ENCODE measurements around the gene LYRM1. TPM values are rescaled to one million over a fixed set of nuclear protein-coding genes. Genes with fewer than 3 reads are reported as not detected.
A peak's percentile ranks its signal among the peaks of the same experiment; 100 is the strongest.

Gene LYRM1
- total and polyA plus RNA-seq, 2 of the 4 experiments (the other 2 are of a cell fraction), result 19.0 to 35.0 TPM

DNA sequence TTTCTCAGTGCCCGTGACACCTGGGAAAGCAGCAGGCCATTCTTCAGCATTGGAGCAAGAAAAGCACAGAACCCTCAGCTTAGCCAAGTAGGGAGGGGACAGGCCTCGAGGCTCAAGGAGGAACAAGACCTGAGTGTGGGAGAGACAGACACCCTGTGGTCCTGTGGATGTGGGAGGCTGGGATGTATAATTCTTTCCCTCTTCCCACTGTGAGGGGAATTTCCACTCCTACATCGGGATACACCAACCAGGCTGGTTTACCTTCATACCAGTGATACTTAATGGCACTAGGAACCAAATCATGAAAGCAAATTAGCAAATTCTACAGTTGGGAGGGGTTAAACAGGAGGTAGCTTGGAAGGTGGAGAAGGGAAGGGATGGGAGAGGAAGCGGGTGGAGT lies 41.7 kb downstream of the LYRM1 start:
- in situ Hi-C loops (cut with MboI; ENCODE audit: low sequenced_read_pairs) (no loop called here), intact Hi-C loops (cut with micrococcal nuclease) (no loop called here), dilution Hi-C loops (cut with HindIII; ENCODE audit: low sequenced_read_pairs, unreplicated experiment) (no loop called here)
- no peak overlapping the region for H4K5ac ChIP-seq (ENCODE audit: low read depth, low read length)
- no peak overlapping the region for H3K4me3 ChIP-seq (ENCODE audit: insufficient read depth, low read depth, low read length)
- H3K27me3 ChIP-seq (ENCODE audit: control insufficient read depth, insufficient read depth, low read length), result no peaks in the 10 kb centered on the region
- no peaks in the 10 kb centered on the region for H4K20me1 ChIP-seq (ENCODE audit: insufficient read depth, low read length)
- H3K27ac ChIP-seq (ENCODE audit: insufficient read depth, low read length), result no peak overlapping the region
- no peak overlapping the region for H2BK5ac ChIP-seq (ENCODE audit: low read depth, low read length, poor library complexity, severe bottlenecking)
- H3K18ac ChIP-seq (ENCODE audit: low read depth, low read length), result no peak overlapping the region
- ATAC-seq (ENCODE audit: low read depth) (no peak), DNase-seq (no peak)
- no peak for TF ChIP-seq CEBPB (IDR thresholded peaks at IDR 0.05; ENCODE audit: low read depth, low read length)
- no peak for TF ChIP-seq MAFK (IDR thresholded peaks at IDR 0.05; ENCODE audit: low read depth, low read length)
- no peak for TF ChIP-seq NFE2L2 (IDR thresholded peaks at IDR 0.05; ENCODE audit: low read depth, low read length)
- no peak for TF ChIP-seq MXI1 (IDR thresholded peaks at IDR 0.05; ENCODE audit: borderline replicate concordance, low read depth, low read length)
- TF ChIP-seq, protein P1, sequence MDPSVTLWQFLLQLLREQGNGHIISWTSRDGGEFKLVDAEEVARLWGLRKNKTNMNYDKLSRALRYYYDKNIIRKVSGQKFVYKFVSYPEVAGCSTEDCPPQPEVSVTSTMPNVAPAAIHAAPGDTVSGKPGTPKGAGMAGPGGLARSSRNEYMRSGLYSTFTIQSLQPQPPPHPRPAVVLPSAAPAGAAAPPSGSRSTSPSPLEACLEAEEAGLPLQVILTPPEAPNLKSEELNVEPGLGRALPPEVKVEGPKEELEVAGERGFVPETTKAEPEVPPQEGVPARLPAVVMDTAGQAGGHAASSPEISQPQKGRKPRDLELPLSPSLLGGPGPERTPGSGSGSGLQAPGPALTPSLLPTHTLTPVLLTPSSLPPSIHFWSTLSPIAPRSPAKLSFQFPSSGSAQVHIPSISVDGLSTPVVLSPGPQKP (IDR thresholded peaks at IDR 0.05; ENCODE audit: borderline replicate concordance, low read depth, low read length), result no peak
- TF ChIP-seq CHD1 (IDR thresholded peaks at IDR 0.05; ENCODE audit: low read depth, low read length), result no peak
- no peak for TF ChIP-seq MAZ (IDR thresholded peaks at IDR 0.05; ENCODE audit: borderline replicate concordance, low read depth, low read length)
- no peak for TF ChIP-seq FOS (IDR thresholded peaks at IDR 0.05; ENCODE audit: low read depth, low read length)
- no peak for TF ChIP-seq SMC3 (IDR thresholded peaks at IDR 0.05; ENCODE audit: low read depth, low read length)
- TF ChIP-seq POLR2A (IDR thresholded peaks at IDR 0.05; ENCODE audit: low read depth, low read length), result no peak
- H2AK5ac ChIP-seq (ENCODE audit: low read depth, low read length), result no peak overlapping the region
- H2AK9ac ChIP-seq (replicated peaks; ENCODE audit: low read depth, low read length, poor library complexity), result peak overlapping the region; percentile 28
- no peak overlapping the region for H4K8ac ChIP-seq (ENCODE audit: low read depth in 2 of 2, low read length in 2 of 2)
- H2AFZ ChIP-seq (replicated peaks; ENCODE audit: low read length, poor library complexity), result no peak overlapping the region
- no peak overlapping the region; the same call in 1 of the 2 replicates for H3K4ac ChIP-seq (ENCODE audit: low read depth, low read length)
- no peak overlapping the region for H2BK20ac ChIP-seq (ENCODE audit: low read depth, low read length)
- H3K9me1 ChIP-seq (ENCODE audit: insufficient read depth, low read length), result no peaks in the 10 kb centered on the region
- ChIA-PET CTCF (no interaction called here), POLR2A (ENCODE audit: unreplicated experiment) (no interaction called here)
- BruUV-seq (replicated peaks), result no TSS peak
- no peak overlapping the region for H4K91ac ChIP-seq (ENCODE audit: insufficient read depth, low read depth, low read length)
- H3K79me1 ChIP-seq (ENCODE audit: low read depth in 1 of 2, low read length in 2 of 2), result no peaks in the 10 kb centered on the region
- no peak overlapping the region for H2BK15ac ChIP-seq (ENCODE audit: low read depth, low read length)
- no peak overlapping the region for H2BK120ac ChIP-seq (ENCODE audit: low read depth, low read length)
- H3K4me1 ChIP-seq (ENCODE audit: control insufficient read depth, insufficient read depth, low read length), result no peaks in the 10 kb centered on the region
- H3K56ac ChIP-seq (ENCODE audit: extremely low read depth, insufficient read depth, low read length), result no peak overlapping the region; the same call in 1 of the 2 replicates
- H3K4me2 ChIP-seq (ENCODE audit: low read depth, low read length), result no peak overlapping the region
- no CpG with 5 or more reads among the region's 4 CpGs for WGBS, 2 experiments (ENCODE audit: extremely low coverage in 2 of 2, insufficient read length in 1 of 2)
- no peaks in the 10 kb centered on the region for H3K9me3 ChIP-seq (ENCODE audit: control insufficient read depth, insufficient read depth, low read length)
- H3K23ac ChIP-seq (ENCODE audit: low read depth, low read length), result no peak overlapping the region
- no peaks in the 10 kb centered on the region for H3K36me3 ChIP-seq (ENCODE audit: control insufficient read depth, insufficient read depth, low read length)
- no peak overlapping the region for H3K9ac ChIP-seq (ENCODE audit: low read depth, low read length)
- no peak overlapping the region for H3K14ac ChIP-seq (replicated peaks; ENCODE audit: low read depth, low read length)

Data from IMR-90 (cell line).